BLaER1 treated with 17β-estradiol and CSF1 and Interleukin-3, amounts not matched to agents 10 nM and 100 nM (cell line): ENCODE measurements around the gene HID1.
"Not testable (repeated sequence)": the region's sequence is repeated elsewhere in the genome, so short reads cannot be mapped to it uniquely, and the experiment has no call there.

Experiments
- H3K27ac ChIP-seq, 11 experiments: shearing (Covaris generic); formaldehyde crosslinking; 2 replicates each; pipeline ENCODE4 v1.8.1; 2022
- H3K27me3 ChIP-seq, 11 experiments: shearing (Covaris generic); formaldehyde crosslinking; 2 replicates each; pipeline ENCODE4 v1.8.1; 2022
- H3K36me3 ChIP-seq, 11 experiments: shearing (Covaris generic); formaldehyde crosslinking; 2 replicates each; pipeline ENCODE4 v1.8.1; 2022
- H3K4me1 ChIP-seq, 10 experiments: shearing (Covaris generic); formaldehyde crosslinking; 2 replicates each; pipeline ENCODE4 v1.8.1; 2022
- H3K4me2 ChIP-seq, 11 experiments: shearing (Covaris generic); formaldehyde crosslinking; 2 replicates each; pipeline ENCODE4 v1.8.1; 2022
- H3K4me3 ChIP-seq, 10 experiments: shearing (Covaris generic); formaldehyde crosslinking; 2 replicates each; pipeline ENCODE4 v1.8.1; 2022
- H3K9ac ChIP-seq, 11 experiments: shearing (Covaris generic); formaldehyde crosslinking; 2 replicates each; pipeline ENCODE4 v1.8.1; 2022
- H3K9me3 ChIP-seq, 11 experiments: shearing (Covaris generic); formaldehyde crosslinking; replicated peaks in 1 of 11; 2 replicates each; pipeline ENCODE4 v1.8.1; 2022
- H4K20me1 ChIP-seq, 11 experiments: shearing (Covaris generic); formaldehyde crosslinking; 2 replicates each; pipeline ENCODE4 v1.8.1; 2022
- Cebpa-rat ChIP-seq, 11 experiments: shearing (Covaris generic); IDR thresholded peaks; 2 replicates each; pipeline ENCODE4 v1.8.1; 2022

HID1 gene

GRCh38 chr17:74979408-74980146, 7.0 kb upstream of the HID1 start:
- Histone ChIP-seq H3K4me3 (no peak overlapping the region), H3K27me3 (peaks cover 12 to 36% (median 27%) of the 10 kb centered on the region in 11 experiments), H3K9ac (no peak overlapping the region)

DNA sequence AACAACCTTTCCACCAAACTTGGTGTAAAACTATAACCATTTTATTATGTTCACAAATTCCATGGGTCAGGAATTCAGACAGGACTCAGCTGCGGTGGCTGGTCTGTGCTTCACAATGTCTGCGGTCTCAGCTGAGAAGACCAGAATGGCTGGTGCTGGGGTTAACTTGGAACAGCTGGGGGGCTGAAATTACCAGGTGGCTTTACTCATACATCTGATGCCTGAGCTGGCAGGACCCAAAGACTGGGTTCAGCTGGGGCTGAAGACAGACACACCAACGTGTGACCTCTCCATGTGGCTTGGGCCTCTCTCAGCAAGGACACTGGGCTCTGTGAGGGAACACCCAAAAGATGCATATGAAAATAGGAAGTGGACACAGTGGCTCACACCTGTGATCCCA, 5.7 kb upstream of the HID1 start:
- no peak overlapping the region for H3K27ac ChIP-seq
- no peak overlapping the region for H3K4me3 ChIP-seq
- peaks cover 0 to 8% (median under 1%) of the 10 kb centered on the region in 11 experiments; a peak in 4 of 22 replicates for H4K20me1 ChIP-seq
- H3K9ac ChIP-seq = no peak overlapping the region
- H3K4me1 ChIP-seq = peaks cover 10 to 18% (median 16%) of the 10 kb centered on the region in 10 experiments
- H3K9me3 ChIP-seq = no peaks in the 10 kb centered on the region
- H3K36me3 ChIP-seq = no peaks in the 10 kb centered on the region
- TF ChIP-seq Cebpa-rat (IDR thresholded peaks at IDR 0.05) = no peak
- H3K4me2 ChIP-seq = 0 out of 22 replicates have a peak overlapping the region, but pooled peaks of 1 of the 11 experiments have one; percentile 5
- peaks cover 24 to 40% (median 35%) of the 10 kb centered on the region in 11 experiments for H3K27me3 ChIP-seq

More at GRCh38 chr17:74979408-74980146, 7.0 kb upstream of the HID1 start:
- H3K9me3 ChIP-seq = no peaks in the 10 kb centered on the region
- 0 out of 22 replicates have a peak, but pooled peaks cover 0 to 5% (median 0%) of the 10 kb centered on the region in 11 experiments for H4K20me1 ChIP-seq
- no peak overlapping the region for H3K4me2 ChIP-seq
- TF ChIP-seq Cebpa-rat (IDR thresholded peaks at IDR 0.05) = no peak
- H3K36me3 ChIP-seq = no peaks in the 10 kb centered on the region
- H3K4me1 ChIP-seq = peaks cover 10 to 17% (median 16%) of the 10 kb centered on the region in 10 experiments
- H3K27ac ChIP-seq = no peak overlapping the region

- no peaks in the 10 kb centered on the region for H3K9me3 ChIP-seq
- no peak overlapping the region for H3K27ac ChIP-seq
- H3K4me3 ChIP-seq = no peak overlapping the region
- peaks cover 28 to 40% (median 36%) of the 10 kb centered on the region in 11 experiments for H3K27me3 ChIP-seq
- H3K9ac ChIP-seq = no peak overlapping the region
- H4K20me1 ChIP-seq = peaks cover 0 to 13% (median 4%) of the 10 kb centered on the region in 11 experiments; a peak in 5 of 22 replicates
- H3K4me1 ChIP-seq = peaks cover 10 to 22% (median 20%) of the 10 kb centered on the region in 10 experiments
- no peak for TF ChIP-seq Cebpa-rat (IDR thresholded peaks at IDR 0.05)
- no peak overlapping the region for H3K4me2 ChIP-seq
- no peaks in the 10 kb centered on the region for H3K36me3 ChIP-seq
These were observed 5.2 kb upstream of the HID1 start for GRCh38 chr17:74977802-74978201.

- Histone ChIP-seq H3K27me3 (peaks cover 32 to 40% (median 36%) of the 10 kb centered on the region in 11 experiments), H4K20me1 (peaks cover 0 to 20% (median 5%) of the 10 kb centered on the region in 11 experiments; a peak in 9 of 22 replicates), H3K9ac (no peak overlapping the region), H3K27ac (no peak overlapping the region), H3K9me3 (no peaks in the 10 kb centered on the region), H3K4me1 (peaks cover 6 to 18% (median 15%) of the 10 kb centered on the region in 10 experiments; a peak in 18 of 20 replicates), H3K4me2 (no peak overlapping the region), H3K36me3 (no peaks in the 10 kb centered on the region), H3K4me3 (no peak overlapping the region)
- no peak for TF ChIP-seq Cebpa-rat (IDR thresholded peaks at IDR 0.05)
These were observed 3.4 kb upstream of the HID1 start for GRCh38 chr17:74975943-74976342.

GRCh38 chr17:74972973-74973328, 392 bp upstream of the HID1 start:
- H3K27ac ChIP-seq = no peak overlapping the region
- no peak for TF ChIP-seq Cebpa-rat (IDR thresholded peaks at IDR 0.05)
- H3K36me3 ChIP-seq = no peaks in the 10 kb centered on the region
- H3K9ac ChIP-seq = 0 out of 22 replicates have a peak overlapping the region, but pooled peaks of 1 of the 11 experiments have one; percentile 72
- peaks cover 32 to 47% (median 40%) of the 10 kb centered on the region in 11 experiments for H3K27me3 ChIP-seq
- peaks cover 0 to 24% (median 5%) of the 10 kb centered on the region in 11 experiments; a peak in 9 of 22 replicates for H4K20me1 ChIP-seq
- H3K4me1 ChIP-seq = peaks cover 3 to 18% (median 15%) of the 10 kb centered on the region in 10 experiments; a peak in 18 of 20 replicates
- H3K4me3 ChIP-seq = peak overlapping the region; percentile 56 to 74 (median 61); a peak in 19 of 20 replicates
- peak overlapping the region; percentile 93 to 100 (median 98) for H3K4me2 ChIP-seq
- no peaks in the 10 kb centered on the region for H3K9me3 ChIP-seq

- peak overlapping the region; percentile 93 to 100 (median 98) for H3K4me2 ChIP-seq
- peaks cover 3 to 18% (median 15%) of the 10 kb centered on the region in 10 experiments; a peak in 18 of 20 replicates for H3K4me1 ChIP-seq
These were observed 785 bp downstream of the HID1 start for GRCh38 chr17:74971842-74972106.

GRCh38 chr17:74971069-74971841, 1.3 kb downstream of the HID1 start:
- no peaks in the 10 kb centered on the region for H3K9me3 ChIP-seq
- peaks cover 32 to 47% (median 40%) of the 10 kb centered on the region in 11 experiments for H3K27me3 ChIP-seq
- no peaks in the 10 kb centered on the region for H3K36me3 ChIP-seq
- peak overlapping the region; percentile 93 to 100 (median 98); a peak in 21 of 22 replicates for H3K4me2 ChIP-seq
- peak overlapping the region in 4 of 10 experiments; percentile 60 to 74 (median 66); a peak in 4 of 20 replicates for H3K4me3 ChIP-seq
- H4K20me1 ChIP-seq = peaks cover 0 to 24% (median 5%) of the 10 kb centered on the region in 11 experiments; a peak in 9 of 22 replicates
- peaks cover 3 to 18% (median 15%) of the 10 kb centered on the region in 10 experiments; a peak in 18 of 20 replicates for H3K4me1 ChIP-seq
- H3K9ac ChIP-seq = peak overlapping the region in 4 of 11 experiments; percentile 37 to 72 (median 56); a peak in 6 of 22 replicates
- no peak for TF ChIP-seq Cebpa-rat (IDR thresholded peaks at IDR 0.05)
- H3K27ac ChIP-seq = no peak overlapping the region

More at GRCh38 chr17:74971842-74972106, 785 bp downstream of the HID1 start:
- H3K27ac ChIP-seq = no peak overlapping the region
- H3K9ac ChIP-seq = peak overlapping the region in 4 of 11 experiments; percentile 37 to 72 (median 56); a peak in 7 of 22 replicates
- peaks cover 0 to 24% (median 5%) of the 10 kb centered on the region in 11 experiments; a peak in 9 of 22 replicates for H4K20me1 ChIP-seq
- peak overlapping the region in 7 of 10 experiments; percentile 23 to 74 (median 60); a peak in 9 of 20 replicates for H3K4me3 ChIP-seq
- TF ChIP-seq Cebpa-rat (IDR thresholded peaks at IDR 0.05) = no peak
- no peaks in the 10 kb centered on the region for H3K9me3 ChIP-seq
- peaks cover 32 to 47% (median 40%) of the 10 kb centered on the region in 11 experiments for H3K27me3 ChIP-seq
- no peaks in the 10 kb centered on the region for H3K36me3 ChIP-seq

DNA sequence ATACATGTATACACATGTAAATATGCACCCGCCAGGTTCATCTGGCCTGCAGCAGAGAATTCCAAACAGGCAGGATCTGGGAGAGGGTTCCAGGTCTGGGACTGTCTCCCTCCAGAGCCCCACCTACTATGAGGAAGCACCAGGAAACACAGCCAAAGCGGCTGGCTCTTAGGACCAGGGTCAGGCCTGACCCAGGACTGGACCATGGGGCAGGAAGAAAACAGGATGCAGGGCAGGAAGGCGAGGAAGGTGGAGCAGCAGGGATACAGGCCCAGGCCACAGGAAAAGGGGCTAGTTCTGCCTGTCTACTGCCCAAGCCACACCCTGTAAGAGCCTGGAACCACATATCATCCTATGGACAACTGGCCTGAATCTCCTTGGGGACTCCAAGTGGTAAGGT, 2.2 kb downstream of the HID1 start:
- H3K4me2 ChIP-seq = no peak overlapping the region
- no peak overlapping the region for H3K9ac ChIP-seq
- H4K20me1 ChIP-seq = peaks cover 0 to 24% (median 5%) of the 10 kb centered on the region in 11 experiments; a peak in 9 of 22 replicates
- no peaks in the 10 kb centered on the region for H3K36me3 ChIP-seq
- peaks cover 3 to 18% (median 15%) of the 10 kb centered on the region in 10 experiments; a peak in 18 of 20 replicates for H3K4me1 ChIP-seq
- H3K27me3 ChIP-seq = peaks cover 32 to 47% (median 40%) of the 10 kb centered on the region in 11 experiments
- no peak overlapping the region for H3K4me3 ChIP-seq
- H3K27ac ChIP-seq = no peak overlapping the region
- no peak for TF ChIP-seq Cebpa-rat (IDR thresholded peaks at IDR 0.05)
- H3K9me3 ChIP-seq = no peaks in the 10 kb centered on the region

- not testable (repeated sequence) for H3K4me3 ChIP-seq, H3K9ac ChIP-seq, H3K4me2 ChIP-seq, H3K36me3 ChIP-seq, H3K9me3 ChIP-seq, H3K27ac ChIP-seq
- H4K20me1 ChIP-seq = peaks cover 0 to 24% (median 5%) of the 10 kb centered on the region in 11 experiments; a peak in 9 of 22 replicates
- H3K4me1 ChIP-seq = peaks cover 3 to 18% (median 15%) of the 10 kb centered on the region in 10 experiments; a peak in 18 of 20 replicates
- H3K27me3 ChIP-seq = peaks cover 32 to 44% (median 39%) of the 10 kb centered on the region in 11 experiments
These were observed 3.1 kb downstream of the HID1 start for GRCh38 chr17:74969501-74969900.
